Astrocyte of the cerebellum (primary cell): ENCODE results near the gene METTL25.

Experiments
- DNase-seq: peaks from one replicate; pipeline ENCODE4 v3.0.0-alpha.2; 2011; ENCODE audit warnings: low read depth
- H3K4me3 ChIP-seq: 2 replicates; pipeline ENCODE4 v1.5.1; 2011; ENCODE audit warnings: mild to moderate bottlenecking, low read depth, low read length, moderate library complexity
- CTCF ChIP-seq: IDR thresholded peaks from 2 replicates; pipeline ENCODE4 v1.5.1; 2012; ENCODE audit warnings: low read length, low read depth, moderate library complexity, mild to moderate bottlenecking; ENCODE audit errors: missing control alignments
- in situ Hi-C: cut with HindIII; loops from 2 replicates; pipeline ENCODE4 v1.10.0; 2017; ENCODE audit warnings: low sequenced_read_pairs

The METTL25 gene

GRCh38 chr12:82470906-82471512, 112.7 kb downstream of the METTL25 start:
- DNase-seq: no peak
- in situ Hi-C loops: no loop called here
- no peak for TF ChIP-seq CTCF
- no peak overlapping the region for H3K4me3 ChIP-seq

DNA sequence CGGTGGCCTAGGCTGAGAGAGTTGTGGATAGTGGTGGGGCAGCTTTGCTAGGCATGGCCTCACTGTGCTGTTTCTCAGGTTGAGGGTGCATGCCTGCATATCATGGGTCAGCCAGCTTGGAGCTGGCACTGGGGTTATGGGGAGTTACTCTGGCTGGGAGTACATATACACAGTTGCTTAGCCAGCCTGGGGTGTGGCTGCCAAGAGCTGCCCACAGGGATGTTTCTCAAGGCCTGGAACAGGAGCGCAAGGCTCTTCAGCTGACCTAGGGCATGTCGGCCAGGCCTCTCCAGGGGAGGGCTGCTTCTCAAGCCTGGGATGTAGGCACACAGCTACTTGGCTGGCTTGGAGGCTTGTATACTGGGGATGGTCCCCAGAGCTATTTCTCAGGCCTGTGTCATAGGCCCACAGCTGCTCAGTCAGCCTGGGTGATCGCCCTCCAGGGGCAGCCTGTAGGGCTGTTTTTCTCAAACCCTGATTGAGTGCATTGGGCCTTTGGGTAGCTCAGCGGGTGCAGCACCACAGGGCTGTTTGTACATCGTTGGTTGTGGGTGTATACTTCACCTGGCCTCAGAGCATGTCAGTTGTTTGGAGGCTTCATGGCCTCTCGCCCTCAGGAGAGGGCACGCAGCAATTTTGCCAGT, 114.9 kb downstream of the METTL25 start:
- TF ChIP-seq CTCF: no peak
- in situ Hi-C loops: no loop called here
- H3K4me3 ChIP-seq: no peak overlapping the region
- DNase-seq: no peak

DNA sequence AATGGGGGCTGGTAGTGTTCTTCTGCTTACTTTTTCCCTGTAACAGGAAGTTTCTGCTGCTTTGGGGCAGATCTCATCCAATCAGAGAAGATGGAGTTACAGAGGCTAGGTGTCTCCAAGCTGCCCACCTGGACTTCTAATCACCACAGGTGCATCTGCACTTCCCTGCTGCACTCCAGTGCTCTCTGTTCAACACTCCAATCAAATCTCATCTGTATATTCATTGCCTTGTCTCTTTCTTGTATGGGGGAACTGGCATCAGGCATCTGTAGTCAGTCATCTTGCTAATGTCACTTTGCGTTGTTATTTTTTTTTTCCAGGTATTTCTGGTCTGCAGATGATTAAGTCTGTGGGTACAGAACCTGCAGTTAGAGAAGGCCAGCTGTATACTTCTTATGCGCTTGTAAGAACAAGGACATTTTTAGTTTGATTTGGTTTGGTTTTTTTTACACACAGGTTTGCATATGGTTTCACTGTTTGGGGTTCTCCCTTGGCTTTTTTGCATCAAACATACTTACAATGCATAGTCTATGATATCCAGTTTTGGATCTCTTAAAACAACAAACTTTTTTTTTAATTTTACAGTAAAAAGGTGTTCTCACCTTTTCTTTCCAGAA, 116.0 kb downstream of the METTL25 start:
- in situ Hi-C loops: no loop called here
- H3K4me3 ChIP-seq: no peak overlapping the region
- TF ChIP-seq CTCF: no peak
- DNase-seq: no peak

GRCh38 chr12:82474798-82475184, 116.5 kb downstream of the METTL25 start:
- H3K4me3 ChIP-seq: no peak overlapping the region
- no peak for TF ChIP-seq CTCF
- in situ Hi-C loops: no loop called here
- DNase-seq: no peak

- in situ Hi-C loops: no loop called here
- no peak overlapping the region for H3K4me3 ChIP-seq
- no peak for TF ChIP-seq CTCF
- DNase-seq: no peak
Measured at GRCh38 chr12:82475211-82475610, 116.9 kb downstream of the METTL25 start.

- no peak for TF ChIP-seq CTCF
- in situ Hi-C loops: no loop called here
- no peak for DNase-seq
- no peak overlapping the region for H3K4me3 ChIP-seq
Measured at GRCh38 chr12:82476511-82476910, 118.2 kb downstream of the METTL25 start.
